K562 (cell line): ENCODE measurements around the gene SMG6. TPM values are rescaled to one million over a fixed set of nuclear protein-coding genes. Genes with fewer than 3 reads are reported as not detected.

ENCODE experiments used
- ATAC-seq: fragments of 200-7000 bp; cut with Tn5 transposase; 3 replicates; pipeline ENCODE4 v1.9.1; 2020; ENCODE audit warnings: moderate library complexity
- BruUV-seq: library from RNA; stranded (reverse); fragments of 400-500 nt; replicated peaks from 2 replicates; lab custom pipeline; 2021; lab: Mats Ljungman, UMichigan
- CTCF ChIA-PET: fragments of 300-600 bp; formaldehyde crosslinking; extraction: SDS; loops from one replicate; lab custom pipeline; 2021; ENCODE audit warnings: low intra/inter-chr PET ratio; lab: Yijun Ruan, JAX
- POLR2A ChIA-PET: fragments of 300-600, 350-650 bp; sonication (Branson Sonifier 250); formaldehyde crosslinking; extraction: SDS; loops from one replicate; lab custom pipeline; 2021; ENCODE audit warnings: antibody characterized with exemption, inconsistent platforms; lab: Yijun Ruan, JAX
- DNase-seq, 4 experiments: peaks; one replicate each; pipeline versions ENCODE4 v3.0.0 to v3.0.0-alpha.2; 2011 to 2018; ENCODE audit warnings: low spot score in 3 of 4, mixed read lengths in 3 of 4; ENCODE audit errors: extremely low read depth in 1 of 4
- FAIRE-seq: peaks from 2 replicates; lab custom pipeline; 2011; peaks lifted over from hg19 to GRCh38; lab: Jason Lieb, UNC
- H2AFZ ChIP-seq: 2 replicates; pipeline ENCODE4 v1.6.0; 2011; ENCODE audit warnings: low read depth, low read length, control low read depth, inconsistent platforms
- H3K27ac ChIP-seq: fragments of 200-600 bp; 3 replicates; pipeline ENCODE4 v1.8.0; 2011; ENCODE audit warnings: low read depth, mild to moderate bottlenecking, control low read depth, inconsistent platforms, low read length, moderate library complexity, mixed read lengths; ENCODE audit errors: extremely low read depth
- H3K27me3 ChIP-seq, 2 experiments: fragments of 300-600 bp in 1 of 2; 2 replicates in 1 of 2; 3 replicates in 1 of 2; pipeline versions ENCODE4 v1.6.0 to v1.8.0; 2011; ENCODE audit warnings: inconsistent platforms in 2 of 2, low read length in 2 of 2, mild to moderate bottlenecking in 1 of 2, mixed read lengths in 1 of 2, moderate library complexity in 1 of 2; ENCODE audit not compliant: control insufficient read depth in 2 of 2, insufficient read depth in 2 of 2
- H3K36me3 ChIP-seq: fragments of 300-600 bp; 3 replicates; pipeline ENCODE4 v1.8.0; 2011; ENCODE audit warnings: mild to moderate bottlenecking, low read length, inconsistent platforms; ENCODE audit not compliant: control insufficient read depth, insufficient read depth
- H3K4me1 ChIP-seq, 2 experiments: fragments of 200-600 bp in 1 of 2; replicated peaks in 1 of 2; 2 replicates in 1 of 2; 3 replicates in 1 of 2; pipeline versions ENCODE4 v1.5.1 to v1.8.0; 2011; ENCODE audit warnings: inconsistent platforms in 2 of 2, low read length in 2 of 2, mild to moderate bottlenecking in 1 of 2, mixed read lengths in 1 of 2, moderate library complexity in 1 of 2; ENCODE audit not compliant: control insufficient read depth in 2 of 2, insufficient read depth in 2 of 2
- H3K4me2 ChIP-seq: 2 replicates; pipeline ENCODE4 v1.6.1; 2011; ENCODE audit warnings: low read length, control low read depth, inconsistent platforms, mixed read lengths; ENCODE audit not compliant: insufficient read depth
- H3K4me3 ChIP-seq: fragments of 200-600 bp; sonication (generic), shearing (Covaris generic); 2 replicates; pipeline ENCODE4 v1.5.1; 2016; ENCODE audit warnings: control low read depth, inconsistent platforms
- H3K79me2 ChIP-seq: fragments of 200-600 bp; 3 replicates; pipeline ENCODE4 v1.8.0; 2011; ENCODE audit warnings: low read length, inconsistent platforms; ENCODE audit not compliant: control insufficient read depth, insufficient read depth
- H3K9ac ChIP-seq, 2 experiments: 2 replicates each; pipeline versions ENCODE4 v1.6.0 to v1.6.1; 2011; ENCODE audit warnings: low read depth in 2 of 2, low read length in 2 of 2, control low read depth in 1 of 2, inconsistent platforms in 1 of 2, mild to moderate bottlenecking in 1 of 2, mixed read lengths in 1 of 2; ENCODE audit not compliant: insufficient read depth in 1 of 2
- H3K9me1 ChIP-seq: one replicate; pipeline ENCODE4 v1.6.0; 2011; ENCODE audit warnings: inconsistent platforms, mild to moderate bottlenecking, low read length, moderate library complexity; ENCODE audit not compliant: control insufficient read depth, insufficient read depth
- H3K9me3 ChIP-seq: replicated peaks from 2 replicates; pipeline ENCODE4 v1.5.1; 2011; ENCODE audit warnings: low read depth, low read length, inconsistent platforms; ENCODE audit not compliant: control insufficient read depth, insufficient read depth
- H4K20me1 ChIP-seq: replicated peaks from 2 replicates; pipeline ENCODE4 v1.6.1; 2011; ENCODE audit warnings: low read length, inconsistent platforms, mixed read lengths; ENCODE audit not compliant: control insufficient read depth, insufficient read depth
- FOXJ2 ChIP-seq: fragments of 200-800 bp; sonication (Bioruptor generic); IDR thresholded peaks from 2 replicates; pipeline ENCODE4 v1.6.1; 2016; ENCODE audit warnings: missing genetic modification characterization, missing compliant biosample characterization
- HCFC1 ChIP-seq: IDR thresholded peaks from 2 replicates; pipeline ENCODE4 v1.6.1; 2012; ENCODE audit warnings: low read depth, low read length, improper control_type of control experiment
- HMGN3 ChIP-seq: IDR thresholded peaks from 2 replicates; pipeline ENCODE4 v1.6.1; 2011; ENCODE audit warnings: borderline replicate concordance, low read depth, mild to moderate bottlenecking, mixed read lengths, low read length; ENCODE audit not compliant: insufficient read length; ENCODE audit errors: extremely low read depth
- KDM1A ChIP-seq, 2 experiments: fragments of 450-650 bp; IDR thresholded peaks; 2 replicates each; pipeline ENCODE4 v1.6.1; 2016; ENCODE audit warnings: mild to moderate bottlenecking in 2 of 2
- NR3C1 ChIP-seq: sonication (generic); formaldehyde crosslinking; IDR thresholded peaks from 2 replicates; pipeline ENCODE4 v1.8.1; 2022; ENCODE audit warnings: missing genetic modification reagents
- POLR2B ChIP-seq: fragments of 450-650 bp; IDR thresholded peaks from 2 replicates; pipeline ENCODE4 v1.6.1; 2018; ENCODE audit warnings: low read depth; ENCODE audit not compliant: partially characterized antibody
- U2AF2 ChIP-seq: fragments of 200-400 bp; formaldehyde crosslinking; optimal IDR thresholded peaks from 2 replicates; pipeline ENCODE3; 2017; ENCODE audit warnings: low read depth, mild to moderate bottlenecking, low read length
- ZNF175 ChIP-seq: fragments of 200-800 bp; sonication (Bioruptor generic); IDR thresholded peaks from 2 replicates; pipeline ENCODE4 v1.6.1; 2016; ENCODE audit warnings: low read depth, mild to moderate bottlenecking, missing genetic modification characterization, missing compliant biosample characterization
- ZNF274 ChIP-seq: IDR thresholded peaks from 2 replicates; pipeline ENCODE4 v1.6.1; 2011; ENCODE audit warnings: low read depth, mild to moderate bottlenecking, low read length, moderate library complexity, borderline replicate concordance
- ZNF561 ChIP-seq: fragments of 450-650 bp; formaldehyde crosslinking; conservative IDR thresholded peaks from 2 replicates; pipeline ENCODE4 v1.4.0; 2020; ENCODE audit warnings: mild to moderate bottlenecking, moderate library complexity
- WGBS: fragments of 100-300 bp; shearing (Covaris generic); methylation state at CpG from one replicate; pipeline ENCODE4 v1.1.6; 2016; ENCODE audit warnings: low coverage, mixed read lengths; ENCODE audit not compliant: insufficient coverage; ENCODE audit errors: missing lambda C conversion rate; 5-methylcytosine and 5-hydroxymethylcytosine counted together
- in situ Hi-C: fragments of 300-500 bp; cut with MboI; formaldehyde crosslinking; loops from 4 replicates; pipeline ENCODE4 v1.15.0; 2018; ENCODE audit warnings: inconsistent platforms, mixed read lengths
- intact Hi-C: fragments of 100-400 bp; cut with micrococcal nuclease; formaldehyde crosslinking; loops from 2 replicates; pipeline ENCODE4 v1.14.2; 2022
- polyA plus RNA-seq, 8 experiments: library from polyadenylated mRNA; depleted of rRNA in 4 of 8; stranded (reverse) in 5 of 8; unstranded in 3 of 8; fragments of >200 nt; fragmentation: Nextera tagmentation in 2 of 8; fragmentation: Illumina TruSeq in 1 of 8; extraction: Ambion mirVana in 2 of 8; extraction: Trizol in 1 of 8; gene quantifications; 2 replicates each; pipeline versions ENCODE4 v1.2.1 to v1.2.3, GENCODE V29; 2011 to 2014; ENCODE audit warnings: inconsistent platforms in 1 of 8, missing spikeins in 1 of 8
- total RNA-seq, 7 experiments: library from RNA; depleted of rRNA in 6 of 7; stranded (reverse); fragments of >200 nt in 6 of 7; fragmentation: Illumina TruSeq in 2 of 7; extraction: Trizol in 2 of 7; gene quantifications; 2 replicates each; pipeline versions ENCODE4 v1.2.1 to v1.2.3, GENCODE V29; 2011 to 2021; ENCODE audit warnings: low replicate concordance in 1 of 7
- TF ChIP-seq, protein P1 (sequence below): fragments of 250-450 bp; sonication (Bioruptor Pico); IDR thresholded peaks from 2 replicates; pipeline ENCODE4 v1.4.0; 2020

Gene SMG6
- total and polyA plus RNA-seq, 9 of the 15 experiments (the other 6 are each of a cell fraction or from before 2014, with no cell fraction given) = 0.44 to 13.9 (median 6.0) TPM

GRCh38 chr17:2105663-2106062 lies 197.9 kb downstream of the SMG6 start:
- intact Hi-C loops (no loop called here), in situ Hi-C loops (no loop called here)
- ChIA-PET CTCF (no interaction called here), POLR2A (no interaction called here)
- 43% methylated on average over 1 of the region's 1 CpG for WGBS
- no peaks in the 10 kb centered on the region for H4K20me1 ChIP-seq
- no peaks in the 10 kb centered on the region for H3K9me3 ChIP-seq
- TF ChIP-seq ZNF274 (no peak), POLR2B (no peak), U2AF2 (no peak), ZNF175 (CRISPR knock-in tag) (no peak), KDM1A (IDR thresholded peaks at IDR 0.05) (no peak), HCFC1 (no peak), NR3C1 (CRISPR knock-in tag) (no peak), HMGN3 (no peak), ZNF561 (CRISPR knock-in tag) (no peak), FOXJ2 (tag) (no peak)
- TF ChIP-seq, protein P1, sequence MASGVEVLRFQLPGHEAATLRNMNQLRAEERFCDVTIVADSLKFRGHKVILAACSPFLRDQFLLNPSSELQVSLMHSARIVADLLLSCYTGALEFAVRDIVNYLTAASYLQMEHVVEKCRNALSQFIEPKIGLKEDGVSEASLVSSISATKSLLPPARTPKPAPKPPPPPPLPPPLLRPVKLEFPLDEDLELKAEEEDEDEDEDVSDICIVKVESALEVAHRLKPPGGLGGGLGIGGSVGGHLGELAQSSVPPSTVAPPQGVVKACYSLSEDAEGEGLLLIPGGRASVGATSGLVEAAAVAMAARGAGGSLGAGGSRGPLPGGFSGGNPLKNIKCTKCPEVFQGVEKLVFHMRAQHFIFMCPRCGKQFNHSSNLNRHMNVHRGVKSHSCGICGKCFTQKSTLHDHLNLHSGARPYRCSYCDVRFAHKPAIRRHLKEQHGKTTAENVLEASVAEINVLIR (CRISPR knock-in tag) = no peak
- no peaks in the 10 kb centered on the region for H3K27me3 ChIP-seq
- no peak overlapping the region for H3K9ac ChIP-seq
- ATAC-seq = no peak
- no peaks in the 10 kb centered on the region for H3K79me2 ChIP-seq
- no peak overlapping the region for H3K4me3 ChIP-seq
- no peak overlapping the region for H3K4me2 ChIP-seq
- no peak for DNase-seq
- H3K9me1 ChIP-seq = no peaks in the 10 kb centered on the region
- H3K4me1 ChIP-seq = peaks cover 6% of the 10 kb centered on the region in 2 experiments; a peak in 3 of 5 replicates
- no peak overlapping the region for H3K27ac ChIP-seq
- FAIRE-seq = no peak
- H3K36me3 ChIP-seq = no peaks in the 10 kb centered on the region
- no TSS peak for BruUV-seq
- H2AFZ ChIP-seq = no peak overlapping the region
